IMR-90 (cell line): ENCODE data around the gene MDP1. TPM values are rescaled to one million over a fixed set of nuclear protein-coding genes. Genes with fewer than 3 reads are reported as not detected.
"Not testable (repeated sequence)": the region's sequence is repeated elsewhere in the genome, so short reads cannot be mapped to it uniquely, and the experiment has no call there.

Experiments
- ATAC-seq: fragments of 200-7000 bp; cut with Tn5 transposase; 2 replicates; pipeline ENCODE4 v1.9.1; 2020; ENCODE audit warnings: low read depth, mild to moderate bottlenecking, moderate library complexity
- BruUV-seq: library from RNA; stranded (reverse); fragments of 400-500 nt; replicated peaks from 2 replicates; lab custom pipeline; 2021; lab: Mats Ljungman, UMichigan
- CTCF ChIA-PET: fragments of 300-600 bp; formaldehyde crosslinking; extraction: SDS; loops from one replicate; lab custom pipeline; 2021; ENCODE audit warnings: antibody characterized with exemption; lab: Yijun Ruan, JAX
- POLR2A ChIA-PET: fragments of 300-600 bp; sonication (Branson Sonifier 250); formaldehyde crosslinking; loops from one replicate; lab custom pipeline; 2022; ENCODE audit warnings: antibody characterized with exemption; ENCODE audit not compliant: unreplicated experiment; lab: Charles Lee
- DNase-seq: peaks from one replicate; pipeline ENCODE4 v3.0.0; 2013
- H2AFZ ChIP-seq: replicated peaks from 2 replicates; pipeline ENCODE3; 2013; ENCODE audit warnings: low read length, mild to moderate bottlenecking; ENCODE audit not compliant: poor library complexity
- H2AK5ac ChIP-seq: 2 replicates; pipeline ENCODE4 v1.6.1; 2013; ENCODE audit warnings: low read depth, low read length, inconsistent platforms
- H2AK9ac ChIP-seq: replicated peaks from 2 replicates; pipeline ENCODE3; 2013; ENCODE audit warnings: mild to moderate bottlenecking, low read depth, low read length, moderate library complexity; ENCODE audit not compliant: poor library complexity
- H2BK120ac ChIP-seq: 2 replicates; pipeline ENCODE4 v1.6.1; 2013; ENCODE audit warnings: low read depth, low read length, inconsistent platforms
- H2BK15ac ChIP-seq: 3 replicates; pipeline ENCODE4 v1.6.1; 2013; ENCODE audit warnings: low read depth, low read length, inconsistent platforms
- H2BK20ac ChIP-seq: 2 replicates; pipeline ENCODE4 v1.6.1; 2013; ENCODE audit warnings: low read depth, mild to moderate bottlenecking, inconsistent platforms, low read length, moderate library complexity
- H2BK5ac ChIP-seq: 2 replicates; pipeline ENCODE4 v1.6.1; 2013; ENCODE audit warnings: mild to moderate bottlenecking, low read depth, low read length, inconsistent platforms; ENCODE audit not compliant: poor library complexity, severe bottlenecking
- H3K14ac ChIP-seq: replicated peaks from 2 replicates; pipeline ENCODE4 v1.6.1; 2013; ENCODE audit warnings: low read depth, low read length, inconsistent platforms
- H3K18ac ChIP-seq: 2 replicates; pipeline ENCODE4 v1.6.1; 2013; ENCODE audit warnings: low read depth, low read length, control low read depth
- H3K23ac ChIP-seq: 2 replicates; pipeline ENCODE4 v1.6.1; 2013; ENCODE audit warnings: low read depth, low read length, inconsistent platforms
- H3K27ac ChIP-seq: 2 replicates; pipeline ENCODE4 v1.5.1; 2013; ENCODE audit warnings: mild to moderate bottlenecking, control low read depth, low read length; ENCODE audit not compliant: insufficient read depth
- H3K27me3 ChIP-seq: 2 replicates; pipeline ENCODE4 v1.6.1; 2013; ENCODE audit warnings: low read length; ENCODE audit not compliant: control insufficient read depth, insufficient read depth
- H3K36me3 ChIP-seq: 2 replicates; pipeline ENCODE4 v1.6.1; 2013; ENCODE audit warnings: low read length, mixed read lengths; ENCODE audit not compliant: control insufficient read depth, insufficient read depth
- H3K4ac ChIP-seq: 2 replicates; pipeline ENCODE4 v1.6.1; 2013; ENCODE audit warnings: low read depth, low read length, inconsistent platforms
- H3K4me1 ChIP-seq: 2 replicates; pipeline ENCODE4 v1.6.1; 2013; ENCODE audit warnings: low read length, mixed read lengths; ENCODE audit not compliant: control insufficient read depth, insufficient read depth
- H3K4me2 ChIP-seq: 2 replicates; pipeline ENCODE4 v1.6.1; 2013; ENCODE audit warnings: low read depth, mild to moderate bottlenecking, control low read depth, low read length, moderate library complexity
- H3K4me3 ChIP-seq: 2 replicates; pipeline ENCODE4 v1.5.1; 2013; ENCODE audit warnings: low read depth, mild to moderate bottlenecking, control low read depth, low read length, moderate library complexity; ENCODE audit not compliant: insufficient read depth
- H3K56ac ChIP-seq: 2 replicates; pipeline ENCODE4 v1.6.1; 2013; ENCODE audit warnings: low read length, inconsistent platforms; ENCODE audit not compliant: insufficient read depth; ENCODE audit errors: extremely low read depth
- H3K79me1 ChIP-seq, 2 experiments: 2 replicates each; pipeline ENCODE4 v1.6.1; 2013; ENCODE audit warnings: low read length in 2 of 2, inconsistent platforms in 1 of 2, low read depth in 1 of 2
- H3K9ac ChIP-seq: 2 replicates; pipeline ENCODE4 v1.6.1; 2013; ENCODE audit warnings: low read depth, low read length, control low read depth
- H3K9me1 ChIP-seq: 2 replicates; pipeline ENCODE4 v1.6.1; 2013; ENCODE audit warnings: low read length, inconsistent platforms; ENCODE audit not compliant: insufficient read depth
- H3K9me3 ChIP-seq: 2 replicates; pipeline ENCODE4 v1.6.1; 2013; ENCODE audit warnings: low read length; ENCODE audit not compliant: control insufficient read depth, insufficient read depth
- H4K20me1 ChIP-seq: 2 replicates; pipeline ENCODE4 v1.6.1; 2013; ENCODE audit warnings: low read length, inconsistent platforms; ENCODE audit not compliant: insufficient read depth
- H4K5ac ChIP-seq: 2 replicates; pipeline ENCODE4 v1.6.1; 2013; ENCODE audit warnings: mild to moderate bottlenecking, low read depth, low read length, control low read depth
- H4K8ac ChIP-seq, 2 experiments: 2 replicates each; pipeline ENCODE4 v1.6.1; 2013; ENCODE audit warnings: low read depth in 2 of 2, low read length in 2 of 2, control low read depth in 1 of 2, inconsistent platforms in 1 of 2
- H4K91ac ChIP-seq: 2 replicates; pipeline ENCODE4 v1.6.1; 2013; ENCODE audit warnings: low read depth, low read length, inconsistent platforms; ENCODE audit not compliant: insufficient read depth
- WGBS, 2 experiments: methylation state at CpG; one replicate each; pipeline versions ENCODE4 v1.1.5 to v1.1.7; 2013; ENCODE audit warnings: missing lambda C conversion rate in 2 of 2; ENCODE audit not compliant: insufficient read length in 1 of 2; ENCODE audit errors: extremely low coverage in 2 of 2; 5-methylcytosine and 5-hydroxymethylcytosine counted together
- dilution Hi-C: fragments of 300-500 bp; cut with HindIII; formaldehyde crosslinking; loops from one replicate; pipeline ENCODE4 v1.14.3; 2018; ENCODE audit warnings: low sequenced_read_pairs; ENCODE audit not compliant: unreplicated experiment
- in situ Hi-C: fragments of 300-500 bp; cut with MboI; formaldehyde crosslinking; loops from 3 replicates; pipeline ENCODE4 v1.14.3; 2019; ENCODE audit warnings: low sequenced_read_pairs, inconsistent platforms, mixed read lengths
- intact Hi-C: fragments of 100-400 bp; cut with micrococcal nuclease; formaldehyde crosslinking; loops from 2 replicates; pipeline ENCODE4 v1.10.0; 2022
- polyA plus RNA-seq, 3 experiments: library from polyadenylated mRNA; depleted of rRNA; stranded (reverse); fragments of >200 nt; gene quantifications; 2 replicates each; pipeline ENCODE4 v1.2.3, GENCODE V29; 2012; ENCODE audit warnings: low replicate concordance in 1 of 3
- total RNA-seq: library from RNA; depleted of rRNA; stranded (reverse); fragments of >200 nt; gene quantifications from 2 replicates; pipeline ENCODE4 v1.2.3, GENCODE V29; 2012

MDP1 gene
- total and polyA plus RNA-seq, 2 of the 4 experiments (the other 2 are of a cell fraction) = 15.1 to 17.8 TPM

GRCh38 chr14:24202538-24202937, 13.3 kb downstream of the MDP1 start:
- ATAC-seq, H3K27ac ChIP-seq, H3K56ac ChIP-seq, BruUV-seq, dilution Hi-C loops, H3K4ac ChIP-seq, H4K91ac ChIP-seq, H4K20me1 ChIP-seq, in situ Hi-C loops, H3K9ac ChIP-seq, H3K9me1 ChIP-seq, H2BK120ac ChIP-seq, H2BK15ac ChIP-seq, POLR2A ChIA-PET, H3K4me3 ChIP-seq, H3K4me1 ChIP-seq, H2BK5ac ChIP-seq, H3K9me3 ChIP-seq, H3K14ac ChIP-seq, intact Hi-C loops, H2AK5ac ChIP-seq, H3K27me3 ChIP-seq, H4K5ac ChIP-seq, DNase-seq, H3K23ac ChIP-seq, H2AK9ac ChIP-seq, H4K8ac ChIP-seq, H3K18ac ChIP-seq, CTCF ChIA-PET, H2BK20ac ChIP-seq, H3K4me2 ChIP-seq, H2AFZ ChIP-seq: not testable (repeated sequence)
- 100% methylated on average over 4 of the region's 8 CpGs; no CpG with 5 or more reads in 1 of the 2 experiments for WGBS, 2 experiments
- Histone ChIP-seq H3K79me1 (peaks cover 10 to 30% of the 10 kb centered on the region in 2 experiments), H3K36me3 (peaks cover 32% of the 10 kb centered on the region)
